ENCODE results near the gene DNM2. TPM values are rescaled to one million over a fixed set of nuclear protein-coding genes. Genes with fewer than 3 reads are reported as not detected.
A peak's percentile ranks its signal among the peaks of the same experiment; 100 is the strongest.

Gene DNM2
- total RNA-seq, 1 experiment from 2014 or later: 131 TPM

DNA sequence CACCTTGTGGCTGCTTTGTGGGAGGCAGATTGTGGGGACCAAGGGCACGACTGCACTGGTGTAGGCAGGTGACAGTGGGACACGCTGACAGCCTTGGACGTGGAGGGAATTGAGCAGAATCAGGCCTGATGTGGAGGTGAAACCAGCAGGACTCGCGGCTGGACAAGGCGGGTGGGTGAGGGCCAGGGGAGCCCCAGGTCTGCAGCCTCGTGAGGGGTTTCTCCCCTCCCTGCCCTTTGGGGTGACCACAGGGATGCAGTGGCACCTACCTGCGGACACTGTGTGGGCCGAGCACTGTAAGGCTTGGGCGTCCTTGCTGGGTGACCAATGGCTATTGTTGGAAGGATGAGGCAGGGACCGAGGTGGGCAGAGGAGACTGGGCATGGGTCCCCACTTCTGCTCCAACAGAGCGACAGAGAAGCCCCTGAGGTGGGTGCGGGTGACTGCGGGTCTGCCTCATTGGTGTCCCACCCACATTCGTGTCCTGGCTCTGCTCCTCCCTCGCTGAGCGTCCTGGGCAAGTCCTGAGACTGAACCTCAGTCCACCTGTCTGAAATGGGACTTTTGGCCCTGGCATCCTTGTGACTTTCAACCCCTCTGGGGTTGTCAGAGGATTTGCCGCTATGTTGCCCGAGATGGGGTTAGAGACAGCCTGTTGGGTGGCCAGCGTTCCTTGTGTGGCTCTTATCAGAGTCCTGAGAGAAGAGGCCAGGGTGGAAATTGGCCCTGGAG lies 30.5 kb downstream of the DNM2 start:
- ATAC-seq (no peak), DNase-seq (ENCODE audit: low spot score) (no peak)
- Mint-ChIP-seq H3K4me3 (no peak overlapping the region), H3K9me3 (no peaks in the 10 kb centered on the region), H3K36me3 (no peaks in the 10 kb centered on the region), H3K27me3 (ENCODE audit: low read depth) (no peaks in the 10 kb centered on the region), H3K27ac (peak overlapping the region; percentile 92), H3K4me1 (peaks cover 27% of the 10 kb centered on the region)
- ChIA-PET POLR2A (no interaction called here), CTCF (interaction anchor here (1.6 kb wide), 1 partner anchor 116 kb away, joined by 4 read pairs; no protein-coding TSS in a partner anchor)
- no peak for TF ChIP-seq ATF1 (CRISPR knock-in tag; IDR thresholded peaks at IDR 0.05)
- TF ChIP-seq EMX1 (CRISPR knock-in tag; IDR thresholded peaks at IDR 0.05): no peak
- no peak for TF ChIP-seq ZNF423 (CRISPR knock-in tag; IDR thresholded peaks at IDR 0.05)
- TF ChIP-seq, protein P1, sequence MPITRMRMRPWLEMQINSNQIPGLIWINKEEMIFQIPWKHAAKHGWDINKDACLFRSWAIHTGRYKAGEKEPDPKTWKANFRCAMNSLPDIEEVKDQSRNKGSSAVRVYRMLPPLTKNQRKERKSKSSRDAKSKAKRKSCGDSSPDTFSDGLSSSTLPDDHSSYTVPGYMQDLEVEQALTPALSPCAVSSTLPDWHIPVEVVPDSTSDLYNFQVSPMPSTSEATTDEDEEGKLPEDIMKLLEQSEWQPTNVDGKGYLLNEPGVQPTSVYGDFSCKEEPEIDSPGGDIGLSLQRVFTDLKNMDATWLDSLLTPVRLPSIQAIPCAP (CRISPR knock-in tag; IDR thresholded peaks at IDR 0.05): no peak
- TF ChIP-seq MYBL2 (CRISPR knock-in tag; IDR thresholded peaks at IDR 0.05): no peak
- TF ChIP-seq, protein P2, sequence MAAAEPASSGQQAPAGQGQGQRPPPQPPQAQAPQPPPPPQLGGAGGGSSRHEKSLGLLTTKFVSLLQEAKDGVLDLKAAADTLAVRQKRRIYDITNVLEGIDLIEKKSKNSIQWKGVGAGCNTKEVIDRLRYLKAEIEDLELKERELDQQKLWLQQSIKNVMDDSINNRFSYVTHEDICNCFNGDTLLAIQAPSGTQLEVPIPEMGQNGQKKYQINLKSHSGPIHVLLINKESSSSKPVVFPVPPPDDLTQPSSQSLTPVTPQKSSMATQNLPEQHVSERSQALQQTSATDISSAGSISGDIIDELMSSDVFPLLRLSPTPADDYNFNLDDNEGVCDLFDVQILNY (CRISPR knock-in tag; IDR thresholded peaks at IDR 0.05): no peak
- TF ChIP-seq CREM (CRISPR knock-in tag; IDR thresholded peaks at IDR 0.05): no peak
- TF ChIP-seq, protein P3, sequence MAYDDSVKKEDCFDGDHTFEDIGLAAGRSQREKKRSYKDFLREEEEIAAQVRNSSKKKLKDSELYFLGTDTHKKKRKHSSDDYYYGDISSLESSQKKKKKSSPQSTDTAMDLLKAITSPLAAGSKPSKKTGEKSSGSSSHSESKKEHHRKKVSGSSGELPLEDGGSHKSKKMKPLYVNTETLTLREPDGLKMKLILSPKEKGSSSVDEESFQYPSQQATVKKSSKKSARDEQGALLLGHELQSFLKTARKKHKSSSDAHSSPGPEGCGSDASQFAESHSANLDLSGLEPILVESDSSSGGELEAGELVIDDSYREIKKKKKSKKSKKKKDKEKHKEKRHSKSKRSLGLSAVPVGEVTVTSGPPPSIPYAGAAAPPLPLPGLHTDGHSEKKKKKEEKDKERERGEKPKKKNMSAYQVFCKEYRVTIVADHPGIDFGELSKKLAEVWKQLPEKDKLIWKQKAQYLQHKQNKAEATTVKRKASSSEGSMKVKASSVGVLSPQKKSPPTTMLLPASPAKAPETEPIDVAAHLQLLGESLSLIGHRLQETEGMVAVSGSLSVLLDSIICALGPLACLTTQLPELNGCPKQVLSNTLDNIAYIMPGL (CRISPR knock-in tag; IDR thresholded peaks at IDR 0.05): no peak
- TF ChIP-seq, protein P4, sequence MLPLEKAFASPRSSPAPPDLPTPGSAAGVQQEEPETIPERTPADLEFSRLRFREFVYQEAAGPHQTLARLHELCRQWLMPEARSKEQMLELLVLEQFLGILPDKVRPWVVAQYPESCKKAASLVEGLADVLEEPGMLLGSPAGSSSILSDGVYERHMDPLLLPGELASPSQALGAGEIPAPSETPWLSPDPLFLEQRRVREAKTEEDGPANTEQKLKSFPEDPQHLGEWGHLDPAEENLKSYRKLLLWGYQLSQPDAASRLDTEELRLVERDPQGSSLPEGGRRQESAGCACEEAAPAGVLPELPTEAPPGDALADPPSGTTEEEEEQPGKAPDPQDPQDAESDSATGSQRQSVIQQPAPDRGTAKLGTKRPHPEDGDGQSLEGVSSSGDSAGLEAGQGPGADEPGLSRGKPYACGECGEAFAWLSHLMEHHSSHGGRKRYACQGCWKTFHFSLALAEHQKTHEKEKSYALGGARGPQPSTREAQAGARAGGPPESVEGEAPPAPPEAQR (CRISPR knock-in tag; IDR thresholded peaks at IDR 0.05): no peak
- TF ChIP-seq, protein P5, sequence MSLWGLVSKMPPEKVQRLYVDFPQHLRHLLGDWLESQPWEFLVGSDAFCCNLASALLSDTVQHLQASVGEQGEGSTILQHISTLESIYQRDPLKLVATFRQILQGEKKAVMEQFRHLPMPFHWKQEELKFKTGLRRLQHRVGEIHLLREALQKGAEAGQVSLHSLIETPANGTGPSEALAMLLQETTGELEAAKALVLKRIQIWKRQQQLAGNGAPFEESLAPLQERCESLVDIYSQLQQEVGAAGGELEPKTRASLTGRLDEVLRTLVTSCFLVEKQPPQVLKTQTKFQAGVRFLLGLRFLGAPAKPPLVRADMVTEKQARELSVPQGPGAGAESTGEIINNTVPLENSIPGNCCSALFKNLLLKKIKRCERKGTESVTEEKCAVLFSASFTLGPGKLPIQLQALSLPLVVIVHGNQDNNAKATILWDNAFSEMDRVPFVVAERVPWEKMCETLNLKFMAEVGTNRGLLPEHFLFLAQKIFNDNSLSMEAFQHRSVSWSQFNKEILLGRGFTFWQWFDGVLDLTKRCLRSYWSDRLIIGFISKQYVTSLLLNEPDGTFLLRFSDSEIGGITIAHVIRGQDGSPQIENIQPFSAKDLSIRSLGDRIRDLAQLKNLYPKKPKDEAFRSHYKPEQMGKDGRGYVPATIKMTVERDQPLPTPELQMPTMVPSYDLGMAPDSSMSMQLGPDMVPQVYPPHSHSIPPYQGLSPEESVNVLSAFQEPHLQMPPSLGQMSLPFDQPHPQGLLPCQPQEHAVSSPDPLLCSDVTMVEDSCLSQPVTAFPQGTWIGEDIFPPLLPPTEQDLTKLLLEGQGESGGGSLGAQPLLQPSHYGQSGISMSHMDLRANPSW (CRISPR knock-in tag; conservative IDR thresholded peaks at IDR 0.05; ENCODE audit: low read depth): no peak
- TF ChIP-seq, protein P6, sequence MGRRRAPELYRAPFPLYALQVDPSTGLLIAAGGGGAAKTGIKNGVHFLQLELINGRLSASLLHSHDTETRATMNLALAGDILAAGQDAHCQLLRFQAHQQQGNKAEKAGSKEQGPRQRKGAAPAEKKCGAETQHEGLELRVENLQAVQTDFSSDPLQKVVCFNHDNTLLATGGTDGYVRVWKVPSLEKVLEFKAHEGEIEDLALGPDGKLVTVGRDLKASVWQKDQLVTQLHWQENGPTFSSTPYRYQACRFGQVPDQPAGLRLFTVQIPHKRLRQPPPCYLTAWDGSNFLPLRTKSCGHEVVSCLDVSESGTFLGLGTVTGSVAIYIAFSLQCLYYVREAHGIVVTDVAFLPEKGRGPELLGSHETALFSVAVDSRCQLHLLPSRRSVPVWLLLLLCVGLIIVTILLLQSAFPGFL (CRISPR knock-in tag; IDR thresholded peaks at IDR 0.05; ENCODE audit: borderline replicate concordance): no peak
- no peak for TF ChIP-seq PRRX2 (CRISPR knock-in tag; IDR thresholded peaks at IDR 0.05)
- no peak for TF ChIP-seq NFATC4 (CRISPR knock-in tag; IDR thresholded peaks at IDR 0.05)
- TF ChIP-seq, protein P7, sequence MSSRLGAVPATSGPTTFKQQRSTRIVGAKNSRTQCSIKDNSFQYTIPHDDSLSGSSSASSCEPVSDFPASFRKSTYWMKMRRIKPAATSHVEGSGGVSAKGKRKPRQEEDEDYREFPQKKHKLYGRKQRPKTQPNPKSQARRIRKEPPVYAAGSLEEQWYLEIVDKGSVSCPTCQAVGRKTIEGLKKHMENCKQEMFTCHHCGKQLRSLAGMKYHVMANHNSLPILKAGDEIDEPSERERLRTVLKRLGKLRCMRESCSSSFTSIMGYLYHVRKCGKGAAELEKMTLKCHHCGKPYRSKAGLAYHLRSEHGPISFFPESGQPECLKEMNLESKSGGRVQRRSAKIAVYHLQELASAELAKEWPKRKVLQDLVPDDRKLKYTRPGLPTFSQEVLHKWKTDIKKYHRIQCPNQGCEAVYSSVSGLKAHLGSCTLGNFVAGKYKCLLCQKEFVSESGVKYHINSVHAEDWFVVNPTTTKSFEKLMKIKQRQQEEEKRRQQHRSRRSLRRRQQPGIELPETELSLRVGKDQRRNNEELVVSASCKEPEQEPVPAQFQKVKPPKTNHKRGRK (CRISPR knock-in tag; IDR thresholded peaks at IDR 0.05; ENCODE audit: borderline replicate concordance): no peak
- no peak for TF ChIP-seq ZNF219 (CRISPR knock-in tag; IDR thresholded peaks at IDR 0.05; ENCODE audit: borderline replicate concordance)
- TF ChIP-seq FOXK1 (CRISPR knock-in tag; IDR thresholded peaks at IDR 0.05): no peak
- TF ChIP-seq GTF2I (CRISPR knock-in tag; conservative IDR thresholded peaks at IDR 0.05): no peak

Measured in WTC11 (cell line).